Activated CD4-positive, CD25-positive, alpha-beta regulatory T cell treated with anti-CD3 and anti-CD28 coated beads, Interleukin-2, amount 50 U/mL, for 24 hours (primary cell): ENCODE data around the gene CEP83.
A peak's percentile ranks its signal among the peaks of the same experiment; 100 is the strongest.
"Not testable (repeated sequence)": the region's sequence is repeated elsewhere in the genome, so short reads cannot be mapped to it uniquely, and the experiment has no call there.

Source experiments
- ATAC-seq, 2 donors: fragments of 150-1000 bp; cut with Tn5 transposase; one replicate each; pipeline ENCODE4 v1.10.0; 2021; ENCODE audit warnings: mild to moderate bottlenecking in 1 of 2, moderate library complexity in 1 of 2

The CEP83 gene

GRCh38 chr12:94459728-94460615, at the start of gene CEP83:
Gene CEP83 (minus strand): TSS chr12:94459867. CDS start chr12:94412490, 47,377 bp downstream.
- peak; percentile 99 for ATAC-seq

GRCh38 chr12:94509317-94509716, 49.6 kb upstream of the CEP83 start:
- ATAC-seq = no peak

- ATAC-seq = no peak
Observed at GRCh38 chr12:94507455-94507854, 47.8 kb upstream of the CEP83 start.

- no peak for ATAC-seq
Observed at GRCh38 chr12:94504386-94504785, 44.7 kb upstream of the CEP83 start.

GRCh38 chr12:94503619-94504018, 44.0 kb upstream of the CEP83 start:
- ATAC-seq = no peak

GRCh38 chr12:94500831-94501567, 41.3 kb upstream of the CEP83 start:
- ATAC-seq = no peak

- ATAC-seq = no peak
Observed at GRCh38 chr12:94498698-94499097, 39.0 kb upstream of the CEP83 start.

- ATAC-seq = no peak
Observed at GRCh38 chr12:94498073-94498472, 38.4 kb upstream of the CEP83 start.

- ATAC-seq = no peak
Observed at GRCh38 chr12:94495445-94496115, 35.9 kb upstream of the CEP83 start.

GRCh38 chr12:94491489-94491888, 31.8 kb upstream of the CEP83 start:
- no peak for ATAC-seq

GRCh38 chr12:94488463-94488862, 28.8 kb upstream of the CEP83 start:
- ATAC-seq = no peak

GRCh38 chr12:94481734-94482133, 22.1 kb upstream of the CEP83 start:
- ATAC-seq = no peak

GRCh38 chr12:94469522-94469921, 9.9 kb upstream of the CEP83 start:
- no peak for ATAC-seq

- no peak for ATAC-seq
Observed at GRCh38 chr12:94460616-94460959, 921 bp upstream of the CEP83 start.

GRCh38 chr12:94458877-94459727, 565 bp downstream of the CEP83 start:
- ATAC-seq = peak; percentile 40 to 51

GRCh38 chr12:94457311-94457710, 2.4 kb downstream of the CEP83 start:
- no peak for ATAC-seq

GRCh38 chr12:94454318-94454717, 5.3 kb downstream of the CEP83 start:
- not testable (repeated sequence) for ATAC-seq

GRCh38 chr12:94445662-94446061, 14.0 kb downstream of the CEP83 start:
- ATAC-seq = no peak

GRCh38 chr12:94437303-94437702, 22.4 kb downstream of the CEP83 start:
- no peak for ATAC-seq

GRCh38 chr12:94435511-94435927, 24.1 kb downstream of the CEP83 start:
- ATAC-seq = no peak

- ATAC-seq = no peak
Observed at GRCh38 chr12:94434171-94434570, 25.5 kb downstream of the CEP83 start.

- ATAC-seq = no peak
Observed at GRCh38 chr12:94433744-94434143, 25.9 kb downstream of the CEP83 start.
